Kidney (tissue), 14 donors: ENCODE measurements around the gene ARSA. TPM values are rescaled to one million over a fixed set of nuclear protein-coding genes. Genes with fewer than 3 reads are reported as not detected.
"Not testable (repeated sequence)": the region's sequence is repeated elsewhere in the genome, so short reads cannot be mapped to it uniquely, and the experiment has no call there.

Source experiments
- DNase-seq, 5 donors: peaks; one replicate each; pipeline ENCODE4 v3.0.0-alpha.2; 2013 to 2020
- FAIRE-seq: peaks from 2 replicates; lab custom pipeline; 2012; peaks lifted over from hg19 to GRCh38; lab: Jason Lieb, UNC
- H3K27ac ChIP-seq, 2 donors: one replicate each; pipeline ENCODE4 v1.7.0; 2013; ENCODE audit warnings: low read depth in 2 of 2, low read length in 2 of 2, inconsistent platforms in 1 of 2
- H3K27me3 ChIP-seq: one replicate; pipeline ENCODE4 v1.7.1; 2013; ENCODE audit warnings: low read length, inconsistent platforms; ENCODE audit not compliant: control insufficient read depth, insufficient read depth
- H3K36me3 ChIP-seq, 3 donors: one replicate each; pipeline versions ENCODE4 v1.7.0 to v1.7.1; 2013; ENCODE audit warnings: low read length in 3 of 3, control low read depth in 1 of 3, inconsistent platforms in 1 of 3; ENCODE audit not compliant: insufficient read depth in 3 of 3, control insufficient read depth in 2 of 3
- H3K4me1 ChIP-seq, 3 donors: one replicate each; pipeline versions ENCODE4 v1.7.0 to v1.7.1; 2013; ENCODE audit warnings: low read length in 3 of 3, inconsistent platforms in 1 of 3, low read depth in 1 of 3; ENCODE audit not compliant: control insufficient read depth in 2 of 3, insufficient read depth in 2 of 3
- H3K4me3 ChIP-seq, 3 donors: one replicate each; pipeline versions ENCODE4 v1.7.0 to v1.8.1; 2013; ENCODE audit warnings: low read length in 3 of 3, control low read depth in 1 of 3, inconsistent platforms in 1 of 3
- H3K9ac ChIP-seq, 3 donors: one replicate each; pipeline versions ENCODE4 v1.7.0 to v1.7.1; 2013; ENCODE audit warnings: low read length in 3 of 3, control low read depth in 1 of 3, inconsistent platforms in 1 of 3
- H3K9me3 ChIP-seq, 3 donors: one replicate each; pipeline versions ENCODE4 v1.7.0 to v1.7.1; 2013; ENCODE audit warnings: low read length in 3 of 3, control low read depth in 1 of 3, inconsistent platforms in 1 of 3; ENCODE audit not compliant: control insufficient read depth in 2 of 3, insufficient read depth in 1 of 3
- CTCF ChIP-seq: IDR thresholded peaks from 3 replicates; pipeline ENCODE4 v1.5.1; 2012; ENCODE audit warnings: mild to moderate bottlenecking, moderate library complexity, borderline replicate concordance; ENCODE audit not compliant: insufficient read depth; ENCODE audit errors: extremely low read depth
- intact Hi-C: fragments of 100-400 bp; cut with DNase I; formaldehyde crosslinking; loops from one replicate; pipeline ENCODE4 v1.11.1; 2022
- polyA plus RNA-seq: library from polyadenylated mRNA; stranded (reverse); fragments of 350-450 nt; fragmentation: Illumina TruSeq; extraction: RNeasy Lipid Tissue Mini Kit (QIAGEN cat#74804); gene quantifications from one replicate; pipeline ENCODE4 v1.2.3, GENCODE V29; 2014; ENCODE audit warnings: low read depth, low replicate concordance; ENCODE audit not compliant: insufficient read depth
- total RNA-seq: library from RNA; stranded (reverse); fragmentation: NEBNext Ultra II Directional; extraction: Animal tissue kit (Norgen Biotek cat#: 25700); gene quantifications from one replicate; pipeline ENCODE4 v1.2.1, GENCODE V29; 2021
- donor health status: control.
- donor health status: control.
- donor health status: control.
- donor health status: control.
- donor health status: control.
- donor health status: DM: yes; HTN: yes; CAD: no.
- donor health status: Normal renal cell carcinoma (clear cell type).

The ARSA gene
- total and polyA plus RNA-seq, 2 donors from 2014 or later = 52.8 to 53.0 TPM

GRCh38 chr22:50609599-50609998 lies 18.4 kb downstream of the ARSA start:
- Histone ChIP-seq H3K36me3 (no peaks in the 10 kb centered on the region), H3K4me1 (no peaks in the 10 kb centered on the region), H3K27me3 (peaks cover 5% of the 10 kb centered on the region), H3K27ac (no peak overlapping the region), H3K9me3 (no peaks in the 10 kb centered on the region), H3K9ac (no peak overlapping the region), H3K4me3 (no peak overlapping the region)
- DNase-seq (no peak), FAIRE-seq (no peak)
- intact Hi-C loops = no loop called here
- no peak for TF ChIP-seq CTCF

- Histone ChIP-seq H3K27ac (no peak overlapping the region), H3K9ac (no peak overlapping the region), H3K27me3 (peaks cover 5% of the 10 kb centered on the region), H3K4me1 (no peaks in the 10 kb centered on the region), H3K36me3 (no peaks in the 10 kb centered on the region), H3K4me3 (no peak overlapping the region), H3K9me3 (no peaks in the 10 kb centered on the region)
- FAIRE-seq (no peak), DNase-seq (no peak)
- TF ChIP-seq CTCF = no peak
- intact Hi-C loops = no loop called here
Measured at GRCh38 chr22:50608996-50609395, 19.0 kb downstream of the ARSA start.

- intact Hi-C loops, DNase-seq, FAIRE-seq: not testable (repeated sequence)
Measured at GRCh38 chr22:50608058-50608840, 19.7 kb downstream of the ARSA start.

GRCh38 chr22:50607659-50608020 lies 20.3 kb downstream of the ARSA start:
- FAIRE-seq = no peak
- no peaks in the 10 kb centered on the region for H3K9me3 ChIP-seq
- H3K4me1 ChIP-seq = no peaks in the 10 kb centered on the region
- intact Hi-C loops = no loop called here
- no peak for DNase-seq
- H3K27ac ChIP-seq = no peak overlapping the region
- H3K9ac ChIP-seq = no peak overlapping the region
- H3K36me3 ChIP-seq = no peaks in the 10 kb centered on the region
- H3K27me3 ChIP-seq = peaks cover 7% of the 10 kb centered on the region
- H3K4me3 ChIP-seq = no peak overlapping the region
- no peak for TF ChIP-seq CTCF

More at GRCh38 chr22:50608058-50608840, 19.7 kb downstream of the ARSA start:
- H3K27ac ChIP-seq, H3K36me3 ChIP-seq, H3K27me3 ChIP-seq, H3K4me1 ChIP-seq, H3K4me3 ChIP-seq, H3K9me3 ChIP-seq, H3K9ac ChIP-seq: not testable (repeated sequence)
